ENCODE data around the gene HES7. TPM values are rescaled to one million over a fixed set of nuclear protein-coding genes. Genes with fewer than 3 reads are reported as not detected.

The HES7 gene
- total RNA-seq, 4 donors from 2014 or later, result not detected

- no peak for TF ChIP-seq CTCF (IDR thresholded peaks at IDR 0.05; ENCODE audit: low read depth)
These were observed 14.0 kb downstream of the HES7 start for GRCh38 chr17:8109661-8110455.

- TF ChIP-seq CTCF (IDR thresholded peaks at IDR 0.05; ENCODE audit: low read depth), result no peak
These were observed 14.8 kb downstream of the HES7 start for GRCh38 chr17:8108972-8109660.

GRCh38 chr17:8105957-8106398 lies 17.9 kb downstream of the HES7 start:
- TF ChIP-seq CTCF (IDR thresholded peaks at IDR 0.05; ENCODE audit: low read depth), result no peak

GRCh38 chr17:8104911-8105310 lies 19.0 kb downstream of the HES7 start:
- TF ChIP-seq CTCF (IDR thresholded peaks at IDR 0.05; ENCODE audit: low read depth), result no peak

- TF ChIP-seq CTCF (IDR thresholded peaks at IDR 0.05; ENCODE audit: low read depth), result no peak
These were observed 20.4 kb downstream of the HES7 start for GRCh38 chr17:8103549-8103948.

- no peak for TF ChIP-seq CTCF (IDR thresholded peaks at IDR 0.05; ENCODE audit: low read depth)
These were observed 22.2 kb downstream of the HES7 start for GRCh38 chr17:8101721-8102120.

- TF ChIP-seq CTCF (IDR thresholded peaks at IDR 0.05; ENCODE audit: low read depth), result no peak
These were observed 23.1 kb downstream of the HES7 start for GRCh38 chr17:8100763-8101162.
